Activated CD4-positive, alpha-beta T cell treated with anti-CD3 and anti-CD28 coated beads, Interleukin-2, amount 10 ng/mL, durations not matched to agents 7 days and 5 days (primary cell): ENCODE data around the gene PLCH2. TPM values are rescaled to one million over a fixed set of nuclear protein-coding genes. Genes with fewer than 3 reads are reported as not detected.
A peak's percentile ranks its signal among the peaks of the same experiment; 100 is the strongest.

ENCODE experiments used
- CTCF ChIA-PET: fragments of 350-600 bp; sonication (Branson Sonifier 250); formaldehyde crosslinking; loops from one replicate; lab custom pipeline; 2021; ENCODE audit warnings: antibody characterized with exemption; lab: Charles Lee
- POLR2A ChIA-PET: fragments of 350-600 bp; sonication (Branson Sonifier 250); formaldehyde crosslinking; loops from one replicate; lab custom pipeline; 2021; ENCODE audit warnings: antibody characterized with exemption; lab: Charles Lee
- DNase-seq: peaks from one replicate; pipeline ENCODE4 v3.0.0-alpha.2; 2020
- H3K27ac Mint-ChIP-seq: one replicate; pipeline ENCODE4 v1.8.0; 2021; ENCODE audit warnings: mild to moderate bottlenecking, moderate library complexity, mixed read lengths
- H3K27me3 Mint-ChIP-seq: one replicate; pipeline ENCODE4 v1.8.0; 2021; ENCODE audit warnings: mixed read lengths
- H3K36me3 Mint-ChIP-seq: one replicate; pipeline ENCODE4 v1.8.0; 2021; ENCODE audit warnings: low read depth, mixed read lengths
- H3K4me1 Mint-ChIP-seq: one replicate; pipeline ENCODE4 v1.8.0; 2021; ENCODE audit warnings: mixed read lengths
- H3K4me3 Mint-ChIP-seq: one replicate; pipeline ENCODE4 v1.8.0; 2021; ENCODE audit warnings: mild to moderate bottlenecking, moderate library complexity, mixed read lengths
- H3K9me3 Mint-ChIP-seq: one replicate; pipeline ENCODE4 v1.8.0; 2021; ENCODE audit warnings: mixed read lengths
- total RNA-seq, 2 experiments: library from RNA; stranded (reverse); gene quantifications; one replicate each; pipeline ENCODE4 v1.2.3, GENCODE V29; 2021

The PLCH2 gene
- total RNA-seq, 2 experiments from 2014 or later: 16.7 to 21.1 TPM

- Mint-ChIP-seq H3K27me3 (peaks cover 29% of the 10 kb centered on the region), H3K4me1 (peaks cover 30% of the 10 kb centered on the region), H3K27ac (peak overlapping the region; percentile 9), H3K4me3 (peak overlapping the region; percentile 49), H3K9me3 (no peaks in the 10 kb centered on the region), H3K36me3 (peaks cover 11% of the 10 kb centered on the region)
- POLR2A ChIA-PET: no interaction called here
- DNase-seq: peak; percentile 33
- CTCF ChIA-PET: interaction anchor here (0.8 to 1.4 kb wide), 4 partner anchors 10 to 114 kb away, joined by 3 read pairs; no protein-coding TSS in a partner anchor
These were observed 53.1 kb downstream of the PLCH2 start for GRCh38 chr1:2528966-2529783.

GRCh38 chr1:2529784-2530512, 53.9 kb downstream of the PLCH2 start, which contains the start of gene HES5:
TSS of gene HES5 (minus strand) at chr1:2530263. CDS start at chr1:2530164, 99 bp downstream.
- Mint-ChIP-seq H3K9me3 (no peaks in the 10 kb centered on the region), H3K4me1 (peaks cover 22% of the 10 kb centered on the region), H3K4me3 (peak within 1 kb of the TSS; percentile 49), H3K27ac (no peak within 1 kb of the TSS), H3K27me3 (peaks cover 29% of the 10 kb centered on the region), H3K36me3 (peaks cover 6% of the 10 kb centered on the region)
- ChIA-PET POLR2A (no interaction called here), CTCF (interaction anchor here (0.8 to 2.2 kb wide), 5 partner anchors 10 to 115 kb away, joined by 3 to 8 read pairs (median 3); no protein-coding TSS in a partner anchor)
- no peak for DNase-seq

DNA sequence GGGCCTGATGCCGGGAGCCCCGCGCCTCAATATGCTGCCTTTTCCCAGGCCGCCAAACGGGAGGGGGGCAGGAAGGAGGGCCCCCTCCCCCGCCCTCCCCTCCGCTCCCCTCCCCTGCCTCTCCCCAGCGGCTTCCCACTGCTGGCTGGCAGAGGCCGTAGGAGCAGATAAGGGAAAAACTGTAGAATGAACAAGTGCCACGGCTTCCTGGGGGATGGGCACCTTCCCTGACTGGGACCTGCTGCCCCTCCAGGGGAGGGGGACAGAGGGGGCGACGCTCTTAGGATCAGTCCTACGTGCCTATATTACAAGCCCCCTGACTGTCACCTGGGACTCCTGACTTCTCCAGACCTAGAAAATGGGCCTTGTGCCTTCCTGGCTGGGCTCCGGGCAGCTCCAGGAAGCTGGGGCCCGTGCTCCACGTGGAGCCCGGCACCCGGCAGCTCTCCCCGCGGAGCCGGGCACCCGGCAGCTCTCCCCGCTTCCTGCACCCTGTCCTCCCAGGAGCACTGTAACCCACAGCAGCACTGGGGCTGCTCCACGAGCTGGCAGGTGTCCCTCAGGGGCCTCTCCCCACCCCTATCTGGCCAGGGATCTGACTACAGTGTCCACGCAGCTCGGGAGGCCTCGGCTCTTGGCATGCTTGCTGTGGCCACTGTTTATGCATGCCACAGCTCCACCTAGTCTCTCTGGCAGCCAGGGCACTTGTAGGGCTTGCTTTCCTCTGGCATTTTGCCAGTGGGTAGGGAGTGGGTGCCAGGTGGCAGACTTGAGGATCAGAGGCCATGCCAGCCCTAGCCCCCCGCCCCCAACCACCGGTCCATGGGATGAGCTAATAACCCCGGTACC, 54.6 kb downstream of the PLCH2 start:
- no peak overlapping the region for H3K27ac Mint-ChIP-seq
- DNase-seq: no peak
- no peaks in the 10 kb centered on the region for H3K9me3 Mint-ChIP-seq
- peaks cover 19% of the 10 kb centered on the region for H3K4me1 Mint-ChIP-seq
- peaks cover 32% of the 10 kb centered on the region for H3K27me3 Mint-ChIP-seq
- H3K36me3 Mint-ChIP-seq: no peaks in the 10 kb centered on the region
- CTCF ChIA-PET: interaction anchor here (0.9 to 2.2 kb wide), 4 partner anchors 9 to 31 kb away, joined by 3 to 8 read pairs (median 6); partner anchors contain the start of gene TNFRSF14
- peak overlapping the region; percentile 13 for H3K4me3 Mint-ChIP-seq
- POLR2A ChIA-PET: interaction anchor here (0.7 kb wide), 1 partner anchor 15 kb away, joined by 3 read pairs; no protein-coding TSS in a partner anchor

DNA sequence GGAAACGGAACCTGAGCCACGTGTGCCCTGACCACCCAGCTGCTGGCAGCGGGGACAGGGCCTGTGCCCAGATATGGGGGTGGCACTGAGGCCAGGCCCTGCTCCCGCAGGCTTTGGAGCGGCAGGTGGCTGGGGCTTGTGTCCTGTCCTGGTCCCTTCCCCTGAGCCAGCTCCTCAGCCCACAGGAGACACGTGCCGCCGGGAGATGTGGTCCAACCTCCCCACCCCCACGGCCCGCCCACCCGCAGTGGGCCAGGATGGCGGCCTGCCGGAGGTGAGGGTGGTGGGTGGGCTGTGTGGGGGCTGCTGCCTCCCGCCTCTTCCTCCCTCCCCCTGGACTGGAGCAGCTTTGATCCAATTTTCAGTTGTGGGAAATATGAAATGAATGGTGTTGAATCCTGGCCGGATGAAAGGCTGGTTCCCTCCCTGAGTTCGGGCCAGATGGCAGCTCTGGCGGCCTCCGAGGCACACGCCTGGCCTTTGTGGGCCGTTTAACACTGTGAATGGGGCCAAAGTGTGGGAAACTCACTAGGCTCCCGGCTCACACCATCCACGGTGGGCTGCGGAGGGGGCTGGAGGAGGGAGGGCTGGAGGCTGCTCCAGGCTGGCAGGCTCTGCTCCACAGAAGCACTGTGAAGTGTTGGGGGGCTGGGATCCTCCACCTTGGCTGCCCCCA, 56.5 kb downstream of the PLCH2 start:
- Mint-ChIP-seq H3K27ac (no peak overlapping the region), H3K4me3 (no peak overlapping the region), H3K36me3 (no peaks in the 10 kb centered on the region), H3K9me3 (no peaks in the 10 kb centered on the region), H3K4me1 (peaks cover 9% of the 10 kb centered on the region), H3K27me3 (peaks cover 32% of the 10 kb centered on the region)
- ChIA-PET CTCF (interaction anchor here (1.7 to 1.8 kb wide), 3 partner anchors 13 to 23 kb away, joined by 5 to 6 read pairs (median 5); partner anchors contain the start of gene TNFRSF14), POLR2A (no interaction called here)
- DNase-seq: no peak

GRCh38 chr1:2533365-2533764, 57.3 kb downstream of the PLCH2 start:
- no peak for DNase-seq
- Mint-ChIP-seq H3K4me3 (no peak overlapping the region), H3K4me1 (peaks cover 8% of the 10 kb centered on the region), H3K27me3 (peaks cover 32% of the 10 kb centered on the region), H3K9me3 (no peaks in the 10 kb centered on the region), H3K36me3 (no peaks in the 10 kb centered on the region), H3K27ac (no peak overlapping the region)
- ChIA-PET CTCF (interaction anchor here (1.7 to 2.9 kb wide), 3 partner anchors 9 to 15 kb away, joined by 5 to 9 read pairs (median 6); no protein-coding TSS in a partner anchor), POLR2A (no interaction called here)

DNA sequence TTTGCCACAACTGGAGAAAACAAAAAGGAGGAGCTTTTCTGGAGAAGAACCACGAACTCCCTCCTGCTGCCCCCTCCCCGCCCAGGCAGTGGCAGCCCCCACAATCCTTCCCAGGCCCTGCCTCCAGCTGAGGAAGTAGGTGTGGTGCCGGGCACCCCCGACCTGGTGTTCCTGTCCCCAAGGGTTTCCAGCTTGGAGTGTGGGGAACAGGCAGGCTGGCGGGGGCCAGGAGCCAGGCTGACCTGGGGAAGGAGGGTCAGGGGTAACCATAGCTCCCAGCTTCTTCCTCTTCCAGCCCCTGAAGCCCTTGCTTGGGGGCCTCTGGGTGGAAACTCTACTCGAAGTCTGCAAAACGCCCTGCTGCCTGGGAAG, 58.2 kb downstream of the PLCH2 start:
- peaks cover 2% of the 10 kb centered on the region for H3K4me1 Mint-ChIP-seq
- H3K27me3 Mint-ChIP-seq: peaks cover 25% of the 10 kb centered on the region
- no peak overlapping the region for H3K4me3 Mint-ChIP-seq
- no peaks in the 10 kb centered on the region for H3K36me3 Mint-ChIP-seq
- POLR2A ChIA-PET: no interaction called here
- CTCF ChIA-PET: interaction anchor here (0.7 to 2.9 kb wide), 4 partner anchors 10 to 27 kb away, joined by 3 to 9 read pairs (median 6); no protein-coding TSS in a partner anchor
- no peak overlapping the region for H3K27ac Mint-ChIP-seq
- no peaks in the 10 kb centered on the region for H3K9me3 Mint-ChIP-seq
- no peak for DNase-seq

DNA sequence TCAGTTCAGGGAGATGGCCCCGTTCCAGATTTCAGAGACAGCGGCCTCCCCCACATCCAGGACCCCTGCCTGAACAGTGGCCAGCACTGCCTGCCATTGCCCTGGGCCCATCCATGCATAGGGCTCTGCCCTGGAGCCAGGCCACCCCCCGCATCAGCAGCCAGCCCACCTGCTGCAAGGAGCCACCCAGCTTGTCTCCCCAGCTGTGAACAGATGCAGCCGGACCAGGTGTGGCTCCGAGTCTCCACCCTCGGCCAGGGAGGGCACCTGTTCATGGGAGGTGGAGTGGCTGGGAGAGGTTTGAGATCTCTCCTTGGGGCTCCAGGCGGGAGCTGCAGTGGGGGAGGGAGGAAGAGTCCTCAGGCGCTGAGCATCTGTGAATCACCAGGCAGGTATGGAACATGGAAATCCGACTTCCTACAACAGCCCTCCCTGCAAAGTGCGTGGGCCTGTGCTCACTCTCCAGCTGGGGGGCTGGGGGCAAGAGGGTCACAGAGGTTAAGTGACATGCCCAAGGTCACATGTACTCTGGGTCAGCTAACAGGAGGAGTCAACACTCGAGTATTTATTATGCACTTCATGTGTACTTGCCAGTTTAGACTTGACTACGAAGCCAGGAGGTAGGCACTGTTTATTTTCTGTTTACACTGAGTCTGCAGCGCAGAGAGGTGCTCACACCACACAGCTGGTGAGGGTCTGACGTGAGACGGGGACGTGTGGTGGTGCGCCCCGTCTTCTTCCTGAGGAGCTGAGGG, 58.8 kb downstream of the PLCH2 start:
- POLR2A ChIA-PET: no interaction called here
- no peak for DNase-seq
- Mint-ChIP-seq H3K9me3 (no peaks in the 10 kb centered on the region), H3K4me1 (peaks cover 2% of the 10 kb centered on the region), H3K4me3 (no peak overlapping the region), H3K27me3 (peaks cover 25% of the 10 kb centered on the region), H3K36me3 (no peaks in the 10 kb centered on the region), H3K27ac (no peak overlapping the region)
- CTCF ChIA-PET: interaction anchor here (0.7 to 2.9 kb wide), 4 partner anchors 9 to 27 kb away, joined by 3 to 9 read pairs (median 6); no protein-coding TSS in a partner anchor

GRCh38 chr1:2535455-2535854, 59.4 kb downstream of the PLCH2 start:
- CTCF ChIA-PET: interaction anchor here (1.4 to 2.9 kb wide), 3 partner anchors 9 to 12 kb away, joined by 5 to 9 read pairs (median 6); no protein-coding TSS in a partner anchor
- no peak for DNase-seq

GRCh38 chr1:2535981-2536380, 59.9 kb downstream of the PLCH2 start:
- H3K27me3 Mint-ChIP-seq: peaks cover 20% of the 10 kb centered on the region
- DNase-seq: no peak
- H3K27ac Mint-ChIP-seq: no peak overlapping the region
- H3K4me1 Mint-ChIP-seq: no peaks in the 10 kb centered on the region
- CTCF ChIA-PET: interaction anchor here (0.6 to 2.9 kb wide), 3 partner anchors 12 to 1142 kb away, joined by 3 to 9 read pairs (median 6); no protein-coding TSS in a partner anchor
- POLR2A ChIA-PET: no interaction called here
- no peaks in the 10 kb centered on the region for H3K9me3 Mint-ChIP-seq
- H3K36me3 Mint-ChIP-seq: no peaks in the 10 kb centered on the region
- H3K4me3 Mint-ChIP-seq: no peak overlapping the region

More at GRCh38 chr1:2535455-2535854, 59.4 kb downstream of the PLCH2 start:
- no peaks in the 10 kb centered on the region for H3K9me3 Mint-ChIP-seq
- H3K4me3 Mint-ChIP-seq: no peak overlapping the region
- no peaks in the 10 kb centered on the region for H3K36me3 Mint-ChIP-seq
- H3K27ac Mint-ChIP-seq: no peak overlapping the region
- H3K27me3 Mint-ChIP-seq: peaks cover 25% of the 10 kb centered on the region
- H3K4me1 Mint-ChIP-seq: peaks cover 2% of the 10 kb centered on the region
- POLR2A ChIA-PET: no interaction called here

- Mint-ChIP-seq H3K4me1 (peaks cover 2% of the 10 kb centered on the region), H3K36me3 (no peaks in the 10 kb centered on the region), H3K27ac (no peak overlapping the region), H3K9me3 (no peaks in the 10 kb centered on the region), H3K4me3 (no peak overlapping the region), H3K27me3 (peaks cover 18% of the 10 kb centered on the region)
- CTCF ChIA-PET: no interaction called here
- DNase-seq: no peak
- POLR2A ChIA-PET: no interaction called here
These were observed 61.7 kb downstream of the PLCH2 start for GRCh38 chr1:2537784-2538115.

DNA sequence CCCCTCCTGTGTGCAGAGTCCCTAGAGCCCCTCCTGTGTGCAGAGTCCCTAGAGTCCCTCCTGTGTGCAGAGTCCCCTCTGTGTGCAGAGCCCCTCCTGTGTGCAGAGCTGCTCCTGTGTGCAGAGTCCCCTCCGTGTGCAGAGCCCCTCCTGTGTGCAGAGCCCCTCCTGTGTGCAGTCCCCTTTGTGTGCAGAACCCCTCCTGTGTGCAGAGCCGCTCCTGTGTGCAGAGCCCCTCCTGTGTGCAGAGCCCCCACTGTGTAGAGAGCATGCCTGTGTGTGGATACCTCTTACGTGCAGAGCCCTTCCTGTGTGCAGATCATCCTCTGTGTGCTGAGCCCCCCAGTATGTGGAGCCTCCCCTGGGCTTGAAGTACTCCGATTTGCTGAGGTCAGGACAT, 62.3 kb downstream of the PLCH2 start:
- Mint-ChIP-seq H3K4me3 (no peak overlapping the region), H3K9me3 (no peaks in the 10 kb centered on the region), H3K27me3 (peaks cover 14% of the 10 kb centered on the region), H3K27ac (no peak overlapping the region), H3K36me3 (no peaks in the 10 kb centered on the region), H3K4me1 (peaks cover 2% of the 10 kb centered on the region)
- ChIA-PET POLR2A (no interaction called here), CTCF (interaction anchor here (2.2 kb wide), 1 partner anchor 12 kb away, joined by 9 read pairs; the partner anchor contains the start of gene PANK4)
- DNase-seq: no peak
